K562 (cell line): ENCODE data around the gene OR9K2.

Experiments used
- BACH1 ChIP-seq: fragments of 200-800 bp; sonication (Bioruptor generic); IDR thresholded peaks from 2 replicates; pipeline ENCODE4 v1.6.1; 2016; ENCODE audit warnings: missing genetic modification characterization, missing compliant biosample characterization
- CTCF ChIP-seq, 3 experiments: IDR thresholded peaks in 2 of 3; conservative IDR thresholded peaks in 1 of 3; 2 replicates each; pipeline ENCODE4 v1.5.1; 2011 to 2012; ENCODE audit warnings: low read length in 3 of 3, mild to moderate bottlenecking in 3 of 3, control low read depth in 2 of 3, improper control_type of control experiment in 1 of 3, inconsistent platforms in 1 of 3, low read depth in 1 of 3, mixed read lengths in 1 of 3, moderate library complexity in 1 of 3; ENCODE audit not compliant: insufficient read depth in 2 of 3
- E2F6 ChIP-seq, 2 experiments: IDR thresholded peaks; 2 replicates each; pipeline ENCODE4 v1.6.1; 2011; ENCODE audit warnings: borderline replicate concordance in 1 of 2, control low read depth in 1 of 2, low read depth in 1 of 2, low read length in 1 of 2, mild to moderate bottlenecking in 1 of 2, mixed read lengths in 1 of 2, moderate library complexity in 1 of 2; ENCODE audit not compliant: insufficient read depth in 1 of 2, insufficient read length in 1 of 2, poor library complexity in 1 of 2, severe bottlenecking in 1 of 2; ENCODE audit errors: extremely low read depth in 1 of 2
- FOS ChIP-seq: IDR thresholded peaks from 3 replicates; pipeline ENCODE4 v1.6.1; 2011; ENCODE audit not compliant: insufficient read length; ENCODE audit errors: extremely low read depth
- NFE2L1 ChIP-seq: fragments of 450-650 bp; IDR thresholded peaks from 2 replicates; pipeline ENCODE4 v1.6.1; 2016; ENCODE audit warnings: missing genetic modification characterization, low read depth, mild to moderate bottlenecking, missing compliant biosample characterization, moderate library complexity, borderline replicate concordance
- RBM25 ChIP-seq: fragments of 200-400 bp; formaldehyde crosslinking; IDR thresholded peaks from 2 replicates; pipeline ENCODE4 v1.6.1; 2018; ENCODE audit warnings: low read length, low read depth, moderate library complexity; ENCODE audit not compliant: severe bottlenecking
- RFX5 ChIP-seq: IDR thresholded peaks from 2 replicates; pipeline ENCODE4 v1.6.1; 2011; ENCODE audit warnings: low read depth, mild to moderate bottlenecking, improper control_type of control experiment, low read length
- ZHX1 ChIP-seq: fragments of 150-350 bp; conservative IDR thresholded peaks from 2 replicates; pipeline ENCODE4 v1.6.1; 2014; ENCODE audit warnings: low read length
- ZNF77 ChIP-seq: fragments of 250-450 bp; sonication (Bioruptor Pico); IDR thresholded peaks from 2 replicates; pipeline ENCODE4 v1.5.0; 2020

GRCh38 chr12:55171445-55171844 lies 45.2 kb downstream of the OR9K2 start:
- TF ChIP-seq CTCF (IDR thresholded peaks at IDR 0.05 in 2 of 3, conservative IDR thresholded peaks at IDR 0.05 in 1 of 3; ENCODE audit: insufficient read depth in 2 of 3, low read depth in 1 of 3, low read length in 3 of 3) (no peak), RFX5 (no peak), BACH1 (tag) (no peak), NFE2L1 (tag) (no peak), FOS (no peak), ZHX1 (no peak), E2F6 (IDR thresholded peaks at IDR 0.05; ENCODE audit: borderline replicate concordance in 1 of 2, extremely low read depth in 1 of 2, insufficient read depth in 1 of 2, insufficient read length in 1 of 2, low read depth in 1 of 2, low read length in 1 of 2, poor library complexity in 1 of 2, severe bottlenecking in 1 of 2) (no peak), RBM25 (no peak), ZNF77 (CRISPR knock-in tag) (no peak)
